ENCODE results near the gene RPH3AL. TPM values are rescaled to one million over a fixed set of nuclear protein-coding genes. Genes with fewer than 3 reads are reported as not detected.
"Not testable (repeated sequence)": the region's sequence is repeated elsewhere in the genome, so short reads cannot be mapped to it uniquely, and the experiment has no call there.

Gene RPH3AL
- total RNA-seq, 1 experiment from 2014 or later: 6.9 TPM

GRCh38 chr17:258045-258734 lies 94.4 kb downstream of the RPH3AL start:
- no peak for DNase-seq (ENCODE audit: low spot score)
- in situ Hi-C loops (cut with HindIII; ENCODE audit: low sequenced_read_pairs): no loop called here

DNA sequence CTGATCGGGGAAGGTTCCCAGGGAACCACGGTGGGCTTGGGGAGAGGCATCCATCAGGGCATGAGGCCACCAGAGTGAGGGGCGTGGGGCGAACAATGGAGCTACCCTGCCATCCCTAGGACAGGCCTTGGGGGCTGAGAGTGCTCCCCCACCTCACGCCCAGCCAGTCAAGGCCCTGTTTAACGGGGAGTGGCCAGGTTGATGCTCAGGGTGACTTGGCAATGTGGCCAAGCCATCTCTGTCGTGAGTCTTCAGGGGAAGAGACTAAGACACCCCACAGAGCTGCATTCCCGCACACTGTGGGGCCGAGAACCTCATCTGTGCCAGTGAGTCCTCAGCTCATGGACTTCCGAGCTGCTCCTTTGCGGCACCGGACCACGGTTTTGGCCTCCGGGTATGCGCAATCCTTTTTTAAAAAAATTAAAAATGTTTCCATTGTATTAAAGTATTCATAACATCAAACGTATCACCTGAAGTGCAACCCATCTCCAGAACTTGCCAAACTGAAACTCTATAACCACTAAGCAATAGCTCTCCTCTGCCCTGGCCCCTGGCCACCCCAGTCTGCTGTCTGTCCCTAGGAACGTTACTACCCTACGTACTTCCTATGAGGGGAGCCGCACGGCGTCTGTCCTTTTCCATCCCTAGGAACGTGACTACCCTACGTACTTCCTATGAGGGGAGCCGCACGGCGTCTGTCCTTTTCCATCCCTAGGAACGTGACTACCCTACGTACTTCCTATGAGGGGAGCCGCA lies 99.3 kb downstream of the RPH3AL start:
- in situ Hi-C loops (cut with HindIII; ENCODE audit: low sequenced_read_pairs): no loop called here
- no peak for DNase-seq (ENCODE audit: low spot score)

- in situ Hi-C loops (cut with HindIII; ENCODE audit: low sequenced_read_pairs): no loop called here
- no peak for DNase-seq (ENCODE audit: low spot score)
Observed at GRCh38 chr17:252456-252855, 100.2 kb downstream of the RPH3AL start.

DNA sequence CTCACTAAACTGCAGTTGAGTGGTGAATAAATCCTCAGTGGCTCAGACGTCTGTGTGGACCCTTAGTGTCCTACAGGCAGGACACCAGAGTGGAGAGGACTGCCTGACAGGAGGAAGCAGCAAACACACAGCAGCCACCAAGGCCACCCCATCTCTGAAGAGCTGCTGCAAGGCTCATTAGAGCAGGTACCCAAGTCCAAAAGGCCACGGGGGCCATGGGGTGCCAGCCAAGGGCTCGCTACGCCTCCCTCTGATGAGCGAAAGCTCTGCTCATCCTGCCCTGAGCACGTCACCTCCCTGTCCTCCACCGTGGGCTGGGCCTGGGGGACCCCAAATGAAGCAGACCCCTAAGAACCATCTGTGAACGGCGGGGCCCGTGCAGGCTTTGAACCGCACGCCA lies 101.1 kb downstream of the RPH3AL start:
- in situ Hi-C loops (cut with HindIII; ENCODE audit: low sequenced_read_pairs): no loop called here
- DNase-seq (ENCODE audit: low spot score): no peak

DNA sequence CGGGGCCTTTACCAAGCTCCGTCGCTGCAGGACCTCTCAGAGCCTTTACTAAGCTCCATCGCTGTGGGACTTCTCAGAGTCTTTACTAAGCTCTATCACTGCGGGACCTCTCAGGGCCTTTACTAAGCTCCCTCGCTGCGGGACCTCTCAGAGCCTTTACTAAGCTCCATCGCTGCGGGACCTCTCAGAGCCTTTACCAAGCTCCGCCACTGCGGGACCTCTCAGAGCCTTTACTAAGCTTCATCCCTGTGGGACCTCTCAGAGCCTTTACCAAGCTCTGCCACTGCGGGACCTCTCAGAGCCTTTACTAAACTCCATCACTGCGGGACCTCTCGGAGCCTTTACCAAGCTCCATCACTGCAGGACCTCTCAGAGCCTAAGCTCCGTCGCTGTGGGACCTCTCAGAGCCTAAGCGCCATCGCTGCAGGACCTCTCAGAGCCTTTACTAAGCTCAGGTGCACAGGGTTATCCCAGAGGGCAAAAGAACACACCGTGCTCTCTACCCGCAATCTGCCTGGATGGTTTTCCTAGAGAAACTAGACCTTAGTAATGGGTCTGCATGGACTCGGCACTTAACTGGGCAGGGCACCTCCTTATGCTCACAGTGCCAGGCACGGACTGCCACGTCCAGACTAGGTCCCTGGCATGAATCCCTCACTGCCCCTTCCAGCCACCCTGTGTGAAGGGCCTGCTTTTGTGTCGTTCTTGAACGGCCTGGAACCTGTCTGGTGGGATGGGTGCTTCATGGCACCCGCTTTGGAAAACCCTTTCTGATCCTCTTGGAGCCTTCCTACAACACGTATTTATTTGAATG lies 101.9 kb downstream of the RPH3AL start:
- in situ Hi-C loops (cut with HindIII; ENCODE audit: low sequenced_read_pairs): no loop called here
- no peak for DNase-seq (ENCODE audit: low spot score)

- in situ Hi-C loops (cut with HindIII; ENCODE audit: low sequenced_read_pairs): no loop called here
- DNase-seq (ENCODE audit: low spot score): no peak
Observed at GRCh38 chr17:249236-249993, 103.2 kb downstream of the RPH3AL start.

- in situ Hi-C loops (cut with HindIII; ENCODE audit: low sequenced_read_pairs): no loop called here
- no peak for DNase-seq (ENCODE audit: low spot score)
Observed at GRCh38 chr17:248337-249235, 104.0 kb downstream of the RPH3AL start.

DNA sequence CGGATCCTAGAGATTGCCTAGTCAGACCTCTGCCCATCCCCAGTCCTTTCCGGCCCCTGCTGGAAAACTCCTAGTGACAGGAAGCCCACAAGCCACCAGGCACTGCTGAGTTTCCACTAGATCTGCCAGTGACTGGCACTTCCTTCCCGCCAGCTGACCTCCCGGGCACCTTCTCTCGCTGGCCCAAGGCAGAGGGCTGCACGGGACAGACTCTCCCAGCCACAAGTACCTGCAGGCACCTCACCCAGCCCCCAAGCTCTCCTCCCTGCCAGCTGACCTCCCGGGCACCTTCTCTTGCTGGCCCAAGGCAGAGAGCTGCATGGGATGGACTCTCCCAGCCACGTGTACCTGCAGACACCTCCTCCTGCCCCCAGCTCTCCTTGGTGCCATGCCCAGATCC lies 104.8 kb downstream of the RPH3AL start:
- in situ Hi-C loops (cut with HindIII; ENCODE audit: low sequenced_read_pairs): no loop called here
- no peak for DNase-seq (ENCODE audit: low spot score)

DNA sequence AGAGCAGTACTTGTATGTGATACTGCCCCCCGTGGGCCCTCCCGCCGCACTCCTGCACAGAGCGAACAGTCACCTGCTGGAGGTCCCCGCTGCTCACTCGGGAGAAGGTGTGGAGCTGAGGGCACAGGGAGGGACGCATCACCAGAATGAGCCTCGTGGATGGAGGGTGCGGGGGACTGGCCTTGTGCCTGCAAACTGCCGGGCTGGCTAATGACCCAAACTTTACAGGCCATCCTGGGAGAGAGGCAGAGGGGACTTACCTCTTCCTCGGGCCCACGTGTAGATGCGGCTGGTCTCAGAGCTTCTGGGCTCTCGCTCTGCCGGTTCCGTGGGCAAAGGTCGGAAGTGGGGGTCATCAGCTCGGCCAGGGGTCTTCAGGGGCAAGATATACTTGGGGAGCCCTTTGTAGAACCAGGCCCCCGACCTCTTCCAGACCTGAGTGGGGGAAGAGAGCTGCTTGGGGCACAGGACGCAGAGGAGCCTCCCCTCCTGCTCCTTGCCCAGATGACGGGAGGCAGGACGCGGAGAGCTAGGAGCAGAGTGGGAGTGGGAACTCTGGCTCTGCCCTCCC lies 105.7 kb downstream of the RPH3AL start:
- DNase-seq (ENCODE audit: low spot score): no peak
- in situ Hi-C loops (cut with HindIII; ENCODE audit: low sequenced_read_pairs): no loop called here

DNA sequence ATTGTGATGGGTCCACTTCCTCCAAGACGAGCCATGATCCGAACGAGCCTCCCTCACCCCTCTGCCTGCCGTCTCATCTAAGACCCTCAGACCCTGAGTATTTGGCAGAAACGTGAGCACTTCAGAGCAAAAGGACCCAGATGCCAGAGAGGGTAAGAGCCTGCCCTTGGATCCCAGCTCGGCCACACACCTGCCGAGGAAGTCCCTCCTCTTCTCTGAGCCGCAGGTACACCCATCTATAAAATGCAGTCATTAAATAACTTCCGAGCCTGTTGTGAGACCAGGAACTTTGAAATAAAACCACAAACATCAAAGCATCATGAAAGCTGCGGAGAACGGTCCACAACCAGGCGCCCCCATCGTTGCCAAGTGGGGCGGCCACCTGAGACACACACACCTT lies 106.4 kb downstream of the RPH3AL start:
- in situ Hi-C loops (cut with HindIII; ENCODE audit: low sequenced_read_pairs): no loop called here
- DNase-seq (ENCODE audit: low spot score): no peak

GRCh38 chr17:245611-246010 lies 107.0 kb downstream of the RPH3AL start:
- DNase-seq (ENCODE audit: low spot score): no peak
- in situ Hi-C loops (cut with HindIII; ENCODE audit: low sequenced_read_pairs): no loop called here

- no peak for DNase-seq (ENCODE audit: low spot score)
- in situ Hi-C loops (cut with HindIII; ENCODE audit: low sequenced_read_pairs): no loop called here
Observed at GRCh38 chr17:245020-245419, 107.6 kb downstream of the RPH3AL start.

- DNase-seq (ENCODE audit: low spot score); in situ Hi-C loops (cut with HindIII; ENCODE audit: low sequenced_read_pairs): not testable (repeated sequence)
Observed at GRCh38 chr17:243924-244323, 108.7 kb downstream of the RPH3AL start.

DNA sequence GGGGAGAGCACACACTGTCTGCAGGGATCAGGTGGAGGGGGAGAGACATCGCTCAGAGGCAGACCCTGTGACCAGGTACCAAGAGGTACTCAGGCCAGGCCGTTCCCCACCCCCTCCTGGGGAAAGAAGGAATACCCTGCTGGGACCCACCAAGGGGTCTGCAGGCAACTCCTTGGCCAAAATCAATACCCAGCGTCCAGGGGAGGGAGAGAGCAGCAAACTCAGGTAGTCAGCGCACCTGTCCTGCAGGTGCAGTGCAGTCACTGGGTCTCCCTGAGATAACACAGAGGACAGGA lies 113.7 kb downstream of the RPH3AL start:
- in situ Hi-C loops (cut with HindIII; ENCODE audit: low sequenced_read_pairs): no loop called here
- no peak for DNase-seq (ENCODE audit: low spot score)

- in situ Hi-C loops (cut with HindIII; ENCODE audit: low sequenced_read_pairs): no loop called here
- no peak for DNase-seq (ENCODE audit: low spot score)
Observed at GRCh38 chr17:238071-238963, 114.3 kb downstream of the RPH3AL start.

- DNase-seq (ENCODE audit: low spot score): no peak
- in situ Hi-C loops (cut with HindIII; ENCODE audit: low sequenced_read_pairs): no loop called here
Observed at GRCh38 chr17:237406-237955, 115.1 kb downstream of the RPH3AL start.

All from G401 (cell line).